HepG2 (cell line): ENCODE results near the gene DNAJB12. TPM values are rescaled to one million over a fixed set of nuclear protein-coding genes. Genes with fewer than 3 reads are reported as not detected.
A peak's percentile ranks its signal among the peaks of the same experiment; 100 is the strongest.

Experiments used
- CCDC6 ChIP-seq: sonication (generic); formaldehyde crosslinking; IDR thresholded peaks from 2 replicates; pipeline ENCODE4 v1.8.1; 2022; ENCODE audit warnings: mild to moderate bottlenecking, missing genetic modification reagents, moderate library complexity
- ELF3 ChIP-seq: IDR thresholded peaks from 2 replicates; pipeline ENCODE4 v1.6.1; 2016; ENCODE audit warnings: missing genetic modification reagents, missing compliant biosample characterization
- GATAD2A ChIP-seq: IDR thresholded peaks from 2 replicates; pipeline ENCODE4 v1.6.1; 2016
- HES4 ChIP-seq: sonication (generic); formaldehyde crosslinking; IDR thresholded peaks from 2 replicates; pipeline ENCODE4 v1.9.0; 2021; ENCODE audit warnings: mild to moderate bottlenecking, missing genetic modification reagents, borderline replicate concordance
- HNF1B ChIP-seq: sonication (generic); formaldehyde crosslinking; IDR thresholded peaks from 2 replicates; pipeline ENCODE4 v1.5.1; 2020; ENCODE audit warnings: mild to moderate bottlenecking, moderate library complexity, missing genetic modification reagents
- IKZF4 ChIP-seq: sonication (generic); formaldehyde crosslinking; IDR thresholded peaks from 2 replicates; pipeline ENCODE4 v1.5.1; 2020; ENCODE audit warnings: borderline replicate concordance, mild to moderate bottlenecking, low read depth, missing genetic modification reagents; ENCODE audit errors: not compliant biosample characterization
- NFIC ChIP-seq: IDR thresholded peaks from 2 replicates; pipeline ENCODE4 v1.6.1; 2012; ENCODE audit warnings: mild to moderate bottlenecking, low read length, inconsistent platforms
- NPAS2 ChIP-seq: sonication (generic); formaldehyde crosslinking; IDR thresholded peaks from 2 replicates; pipeline ENCODE4 v1.8.0; 2022; ENCODE audit warnings: mild to moderate bottlenecking, missing genetic modification reagents, borderline replicate concordance
- PCBP2 ChIP-seq: fragments of 200-400 bp; formaldehyde crosslinking; optimal IDR thresholded peaks from 2 replicates; pipeline ENCODE3; 2018; ENCODE audit warnings: low read length, low read depth; ENCODE audit not compliant: poor library complexity, severe bottlenecking
- PITX1 ChIP-seq: sonication (generic); formaldehyde crosslinking; IDR thresholded peaks from 2 replicates; pipeline ENCODE4 v1.5.1; 2020; ENCODE audit warnings: mild to moderate bottlenecking, missing genetic modification reagents
- RNF2 ChIP-seq: fragments of 450-650 bp; conservative IDR thresholded peaks from 2 replicates; pipeline ENCODE4 v1.6.1; 2016; ENCODE audit warnings: low read depth
- SAFB2 ChIP-seq: sonication (generic); formaldehyde crosslinking; IDR thresholded peaks from 2 replicates; pipeline ENCODE4 v1.5.1; 2020; ENCODE audit warnings: missing genetic modification reagents, low read depth, mild to moderate bottlenecking, borderline replicate concordance
- TAF15 ChIP-seq: fragments of 200-400 bp; formaldehyde crosslinking; IDR thresholded peaks from one replicate; pipeline ENCODE4 v1.6.1; 2018; ENCODE audit warnings: mild to moderate bottlenecking, low read depth, low read length; ENCODE audit not compliant: poor library complexity, severe bottlenecking
- THAP8 ChIP-seq: sonication (generic); formaldehyde crosslinking; IDR thresholded peaks from 2 replicates; pipeline ENCODE4 v1.5.1; 2020; ENCODE audit warnings: missing genetic modification reagents, mild to moderate bottlenecking, borderline replicate concordance
- ZBTB33 ChIP-seq: sonication (generic); formaldehyde crosslinking; IDR thresholded peaks from 2 replicates; pipeline ENCODE4 v1.4.0; 2020; ENCODE audit warnings: missing genetic modification reagents
- ZFP36L2 ChIP-seq: sonication (generic); formaldehyde crosslinking; IDR thresholded peaks from 2 replicates; pipeline ENCODE4 v1.4.0; 2020; ENCODE audit warnings: missing genetic modification reagents
- ZMYM4 ChIP-seq: sonication (generic); formaldehyde crosslinking; IDR thresholded peaks from 2 replicates; pipeline ENCODE4 v1.8.1; 2023; ENCODE audit warnings: mild to moderate bottlenecking, missing genetic modification reagents
- ZNF383 ChIP-seq: sonication (generic); formaldehyde crosslinking; IDR thresholded peaks from 2 replicates; pipeline ENCODE4 v1.4.0; 2020; ENCODE audit warnings: missing genetic modification reagents, mild to moderate bottlenecking, borderline replicate concordance
- ZNF549 ChIP-seq: sonication (generic); formaldehyde crosslinking; IDR thresholded peaks from 2 replicates; pipeline ENCODE4 v1.5.0; 2020; ENCODE audit warnings: missing genetic modification reagents
- ZNF619 ChIP-seq: sonication (generic); formaldehyde crosslinking; IDR thresholded peaks from 2 replicates; pipeline ENCODE4 v1.4.0; 2020; ENCODE audit warnings: mild to moderate bottlenecking, missing genetic modification reagents
- ZNF674 ChIP-seq: sonication (generic); formaldehyde crosslinking; IDR thresholded peaks from 2 replicates; pipeline ENCODE4 v1.5.0; 2020; ENCODE audit warnings: low read depth, mild to moderate bottlenecking, missing genetic modification reagents
- ZNF816 ChIP-seq: sonication (generic); formaldehyde crosslinking; IDR thresholded peaks from 2 replicates; pipeline ENCODE4 v1.8.0; 2022; ENCODE audit warnings: missing genetic modification reagents, mild to moderate bottlenecking, borderline replicate concordance
- polyA plus RNA-seq, 8 experiments: library from polyadenylated mRNA; depleted of rRNA in 3 of 8; stranded (reverse) in 7 of 8; unstranded in 1 of 8; fragments of >200 nt; fragmentation: Illumina TruSeq in 4 of 8; extraction: Trizol in 4 of 8; gene quantifications; 2 replicates each; pipeline versions ENCODE4 v1.2.1 to v1.2.3, GENCODE V29; 2011 to 2016; ENCODE audit warnings: low read depth in 4 of 8, missing spikeins in 1 of 8, mixed read lengths in 1 of 8; ENCODE audit not compliant: insufficient read depth in 1 of 8
- total RNA-seq, 5 experiments: library from RNA; depleted of rRNA; stranded (reverse); fragments of >200 nt; fragmentation: Illumina TruSeq; extraction: Trizol; gene quantifications; 2 replicates each; pipeline ENCODE4 v1.2.3, GENCODE V29; 2016; ENCODE audit warnings: low read depth in 1 of 5
- TF ChIP-seq, protein P1 (sequence below): IDR thresholded peaks from 2 replicates; pipeline ENCODE4 v1.6.1; 2016; ENCODE audit warnings: mild to moderate bottlenecking, missing biosample characterization, missing genetic modification reagents
- TF ChIP-seq, protein P2 (sequence below): sonication (generic); formaldehyde crosslinking; IDR thresholded peaks from 2 replicates; pipeline ENCODE4 v1.5.1; 2020; ENCODE audit warnings: missing genetic modification reagents, mild to moderate bottlenecking, borderline replicate concordance

The DNAJB12 gene
- total and polyA plus RNA-seq, 2 of the 13 experiments (the other 11 are each of a cell fraction or from before 2014, with no cell fraction given) = 10.8 to 18.2 TPM

- TF ChIP-seq CCDC6 (CRISPR knock-in tag) = 0 out of 2 replicates have a peak, but pooled peaks have one; percentile 9
- no peak for TF ChIP-seq SAFB2
- TF ChIP-seq ZMYM4 (CRISPR knock-in tag) = 0 out of 2 replicates have a peak, but pooled peaks have one; percentile 36
- no peak for TF ChIP-seq ZNF674
- TF ChIP-seq IKZF4 (CRISPR knock-in tag) = peak; percentile 39
- TF ChIP-seq, protein P1, sequence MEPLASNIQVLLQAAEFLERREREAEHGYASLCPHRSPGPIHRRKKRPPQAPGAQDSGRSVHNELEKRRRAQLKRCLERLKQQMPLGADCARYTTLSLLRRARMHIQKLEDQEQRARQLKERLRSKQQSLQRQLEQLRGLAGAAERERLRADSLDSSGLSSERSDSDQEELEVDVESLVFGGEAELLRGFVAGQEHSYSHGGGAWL (CRISPR knock-in tag) = no peak
- TF ChIP-seq HES4 (CRISPR knock-in tag) = no peak
- no peak for TF ChIP-seq THAP8 (CRISPR knock-in tag)
- no peak for TF ChIP-seq ZNF383 (CRISPR knock-in tag)
- TF ChIP-seq TAF15 = no peak
- no peak for TF ChIP-seq ZNF816 (CRISPR knock-in tag)
- peak; percentile 26; the same call in 1 of the 2 replicates for TF ChIP-seq GATAD2A (CRISPR knock-in tag)
- TF ChIP-seq, protein P2, sequence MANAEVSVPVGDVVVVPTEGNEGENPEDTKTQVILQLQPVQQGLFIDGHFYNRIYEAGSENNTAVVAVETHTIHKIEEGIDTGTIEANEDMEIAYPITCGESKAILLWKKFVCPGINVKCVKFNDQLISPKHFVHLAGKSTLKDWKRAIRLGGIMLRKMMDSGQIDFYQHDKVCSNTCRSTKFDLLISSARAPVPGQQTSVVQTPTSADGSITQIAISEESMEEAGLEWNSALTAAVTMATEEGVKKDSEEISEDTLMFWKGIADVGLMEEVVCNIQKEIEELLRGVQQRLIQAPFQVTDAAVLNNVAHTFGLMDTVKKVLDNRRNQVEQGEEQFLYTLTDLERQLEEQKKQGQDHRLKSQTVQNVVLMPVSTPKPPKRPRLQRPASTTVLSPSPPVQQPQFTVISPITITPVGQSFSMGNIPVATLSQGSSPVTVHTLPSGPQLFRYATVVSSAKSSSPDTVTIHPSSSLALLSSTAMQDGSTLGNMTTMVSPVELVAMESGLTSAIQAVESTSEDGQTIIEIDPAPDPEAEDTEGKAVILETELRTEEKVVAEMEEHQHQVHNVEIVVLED (CRISPR knock-in tag) = peak; percentile 31; the same call in 1 of the 2 replicates
- TF ChIP-seq ZNF549 (CRISPR knock-in tag) = no peak
- TF ChIP-seq NFIC = peak; percentile 50; the same call in 1 of the 2 replicates
- peak; percentile 85; the same call in 1 of the 2 replicates for TF ChIP-seq ZNF619 (CRISPR knock-in tag)
- no peak for TF ChIP-seq NPAS2 (CRISPR knock-in tag)
- 0 out of 2 replicates have a peak, but pooled peaks have one; percentile 43 for TF ChIP-seq HNF1B
- TF ChIP-seq PCBP2 = no peak
- peak; percentile 29; the same call in 1 of the 2 replicates for TF ChIP-seq ZBTB33
- TF ChIP-seq PITX1 (CRISPR knock-in tag) = peak; percentile 56; the same call in 1 of the 2 replicates
- TF ChIP-seq ELF3 (CRISPR knock-in tag) = peak; percentile 45; the same call in 1 of the 2 replicates
- TF ChIP-seq ZFP36L2 (CRISPR knock-in tag) = no peak
- TF ChIP-seq RNF2 = no peak
Measured at GRCh38 chr10:72364239-72364777, 9.6 kb upstream of the DNAJB12 start (continued).
